ENCODE results near the gene IGBP1.

IGBP1 gene

GRCh38 chrX:70132224-70132623, 1.0 kb upstream of the IGBP1 start:
- H3K4me3 ChIP-seq (ENCODE audit: insufficient read depth, low read length, poor library complexity, severe bottlenecking), result no peak overlapping the region
- peak overlapping the region; percentile 96 for H2AFZ ChIP-seq (ENCODE audit: low read depth, low read length, severe bottlenecking)
- H3F3A ChIP-seq (ENCODE audit: insufficient read depth), result peaks cover 12% of the 10 kb centered on the region; the same call in 1 of the 2 replicates
- H3K4me2 ChIP-seq (ENCODE audit: low read depth, low read length, poor library complexity, severe bottlenecking), result peak overlapping the region; percentile 81
- no peaks in the 10 kb centered on the region for H3K9me2 ChIP-seq (replicated peaks; ENCODE audit: insufficient read depth, low read length)
- peak overlapping the region; percentile 79; the same call in 1 of the 2 replicates for H3K9ac ChIP-seq (ENCODE audit: low read length)
- no peaks in the 10 kb centered on the region for H3K9me3 ChIP-seq (ENCODE audit: insufficient read depth, low read length)
- no peaks in the 10 kb centered on the region for H3K36me3 ChIP-seq (ENCODE audit: low read length)
- H4K20me1 ChIP-seq (ENCODE audit: low read depth, low read length), result no peaks in the 10 kb centered on the region
- no peak for TF ChIP-seq EZH2phosphoT487 (conservative IDR thresholded peaks at IDR 0.05; ENCODE audit: low read length)
- TF ChIP-seq, protein P1, sequence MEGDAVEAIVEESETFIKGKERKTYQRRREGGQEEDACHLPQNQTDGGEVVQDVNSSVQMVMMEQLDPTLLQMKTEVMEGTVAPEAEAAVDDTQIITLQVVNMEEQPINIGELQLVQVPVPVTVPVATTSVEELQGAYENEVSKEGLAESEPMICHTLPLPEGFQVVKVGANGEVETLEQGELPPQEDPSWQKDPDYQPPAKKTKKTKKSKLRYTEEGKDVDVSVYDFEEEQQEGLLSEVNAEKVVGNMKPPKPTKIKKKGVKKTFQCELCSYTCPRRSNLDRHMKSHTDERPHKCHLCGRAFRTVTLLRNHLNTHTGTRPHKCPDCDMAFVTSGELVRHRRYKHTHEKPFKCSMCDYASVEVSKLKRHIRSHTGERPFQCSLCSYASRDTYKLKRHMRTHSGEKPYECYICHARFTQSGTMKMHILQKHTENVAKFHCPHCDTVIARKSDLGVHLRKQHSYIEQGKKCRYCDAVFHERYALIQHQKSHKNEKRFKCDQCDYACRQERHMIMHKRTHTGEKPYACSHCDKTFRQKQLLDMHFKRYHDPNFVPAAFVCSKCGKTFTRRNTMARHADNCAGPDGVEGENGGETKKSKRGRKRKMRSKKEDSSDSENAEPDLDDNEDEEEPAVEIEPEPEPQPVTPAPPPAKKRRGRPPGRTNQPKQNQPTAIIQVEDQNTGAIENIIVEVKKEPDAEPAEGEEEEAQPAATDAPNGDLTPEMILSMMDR (IDR thresholded peaks at IDR 0.05; ENCODE audit: insufficient read depth, low read length, poor library complexity, severe bottlenecking), result no peak
- H3K27me3 ChIP-seq (ENCODE audit: low read length), result no peaks in the 10 kb centered on the region
- H3K27ac ChIP-seq (ENCODE audit: low read depth, low read length), result peak overlapping the region; percentile 91; the same call in 1 of the 2 replicates
- H3K79me2 ChIP-seq (ENCODE audit: insufficient read depth, low read length), result peaks cover 18% of the 10 kb centered on the region

- H4K20me1 ChIP-seq (ENCODE audit: low read depth, low read length), result no peaks in the 10 kb centered on the region
- peak overlapping the region; percentile 96 for H2AFZ ChIP-seq (ENCODE audit: low read depth, low read length, severe bottlenecking)
- H3K9me2 ChIP-seq (replicated peaks; ENCODE audit: insufficient read depth, low read length), result no peaks in the 10 kb centered on the region
- peak overlapping the region; percentile 96 for H3K4me3 ChIP-seq (ENCODE audit: insufficient read depth, low read length, poor library complexity, severe bottlenecking)
- H3K4me2 ChIP-seq (ENCODE audit: low read depth, low read length, poor library complexity, severe bottlenecking), result peak overlapping the region; percentile 81
- no peaks in the 10 kb centered on the region for H3K27me3 ChIP-seq (ENCODE audit: low read length)
- peaks cover 12% of the 10 kb centered on the region; the same call in 1 of the 2 replicates for H3F3A ChIP-seq (ENCODE audit: insufficient read depth)
- peak overlapping the region; percentile 91 for H3K27ac ChIP-seq (ENCODE audit: low read depth, low read length)
- H3K9ac ChIP-seq (ENCODE audit: low read length), result peak overlapping the region; percentile 79
- H3K79me2 ChIP-seq (ENCODE audit: insufficient read depth, low read length), result peaks cover 18% of the 10 kb centered on the region
- H3K36me3 ChIP-seq (ENCODE audit: low read length), result no peaks in the 10 kb centered on the region
- no peaks in the 10 kb centered on the region for H3K9me3 ChIP-seq (ENCODE audit: insufficient read depth, low read length)
- TF ChIP-seq EZH2phosphoT487 (conservative IDR thresholded peaks at IDR 0.05; ENCODE audit: low read length), result no peak
- TF ChIP-seq, protein P1 (IDR thresholded peaks at IDR 0.05; ENCODE audit: insufficient read depth, low read length, poor library complexity, severe bottlenecking), result no peak
Observed at GRCh38 chrX:70132877-70133302, 357 bp upstream of the IGBP1 start.

DNA sequence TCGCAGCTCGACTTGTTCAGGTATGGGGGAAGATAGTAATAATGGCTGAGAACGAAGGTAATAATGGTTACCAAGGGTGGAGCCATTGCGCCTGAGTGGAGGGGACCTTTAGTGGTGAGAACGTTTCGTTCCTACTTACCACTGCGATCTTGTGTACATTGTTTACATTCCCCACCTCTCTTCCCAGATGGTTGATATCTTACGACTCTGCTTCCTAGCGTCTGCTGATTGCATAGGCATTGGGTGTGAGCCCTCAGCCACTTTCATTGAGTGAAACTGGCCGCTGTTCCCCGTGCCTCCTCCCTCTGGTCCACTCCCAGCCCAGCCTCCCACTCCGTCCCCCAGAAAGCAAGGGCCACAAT, 850 bp downstream of the IGBP1 start:
- H3K36me3 ChIP-seq (ENCODE audit: low read length), result no peaks in the 10 kb centered on the region
- H3K79me2 ChIP-seq (ENCODE audit: insufficient read depth, low read length), result peaks cover 18% of the 10 kb centered on the region
- peak overlapping the region; percentile 91; the same call in 1 of the 2 replicates for H3K27ac ChIP-seq (ENCODE audit: low read depth, low read length)
- peak overlapping the region; percentile 81 for H3K4me2 ChIP-seq (ENCODE audit: low read depth, low read length, poor library complexity, severe bottlenecking)
- no peaks in the 10 kb centered on the region for H3K27me3 ChIP-seq (ENCODE audit: low read length)
- TF ChIP-seq EZH2phosphoT487 (conservative IDR thresholded peaks at IDR 0.05; ENCODE audit: low read length), result no peak
- TF ChIP-seq, protein P1 (IDR thresholded peaks at IDR 0.05; ENCODE audit: insufficient read depth, low read length, poor library complexity, severe bottlenecking), result no peak
- peaks cover 12% of the 10 kb centered on the region; the same call in 1 of the 2 replicates for H3F3A ChIP-seq (ENCODE audit: insufficient read depth)
- peak overlapping the region; percentile 79 for H3K9ac ChIP-seq (ENCODE audit: low read length)
- H3K4me3 ChIP-seq (ENCODE audit: insufficient read depth, low read length, poor library complexity, severe bottlenecking), result peak overlapping the region; percentile 96
- H3K9me2 ChIP-seq (replicated peaks; ENCODE audit: insufficient read depth, low read length), result no peaks in the 10 kb centered on the region
- H3K9me3 ChIP-seq (ENCODE audit: insufficient read depth, low read length), result no peaks in the 10 kb centered on the region
- peak overlapping the region; percentile 77 for H2AFZ ChIP-seq (ENCODE audit: low read depth, low read length, severe bottlenecking)
- no peaks in the 10 kb centered on the region for H4K20me1 ChIP-seq (ENCODE audit: low read depth, low read length)
